H9 (cell line): ENCODE measurements around the gene BOLA3. TPM values are rescaled to one million over a fixed set of nuclear protein-coding genes. Genes with fewer than 3 reads are reported as not detected.

Experiments
- DNase-seq: peaks from one replicate; pipeline ENCODE4 v3.0.0-alpha.2; 2017
- H2AFZ ChIP-seq: one replicate; pipeline ENCODE4 v1.6.1; 2013; ENCODE audit warnings: mild to moderate bottlenecking, low read length, control low read depth, moderate library complexity
- H2AK5ac ChIP-seq: 2 replicates; pipeline ENCODE4 v1.6.1; 2013; ENCODE audit warnings: low read length, control low read depth, mixed read lengths; ENCODE audit not compliant: insufficient read length
- H2BK120ac ChIP-seq: one replicate; pipeline ENCODE4 v1.6.1; 2013; ENCODE audit warnings: low read depth, mild to moderate bottlenecking, low read length, control low read depth, inconsistent platforms; ENCODE audit not compliant: poor library complexity, severe bottlenecking
- H2BK12ac ChIP-seq: 2 replicates; pipeline ENCODE4 v1.6.1; 2013; ENCODE audit warnings: low read length, control low read depth, mixed read lengths, low read depth; ENCODE audit not compliant: insufficient read length
- H2BK15ac ChIP-seq: 2 replicates; pipeline ENCODE4 v1.6.1; 2013; ENCODE audit warnings: low read depth, low read length, control low read depth
- H2BK20ac ChIP-seq: one replicate; pipeline ENCODE4 v1.6.1; 2013; ENCODE audit warnings: low read depth, mild to moderate bottlenecking, low read length, control low read depth, inconsistent platforms; ENCODE audit not compliant: poor library complexity, severe bottlenecking
- H2BK5ac ChIP-seq: 2 replicates; pipeline ENCODE4 v1.6.1; 2013; ENCODE audit warnings: low read length, control low read depth, mixed read lengths; ENCODE audit not compliant: insufficient read length
- H3K14ac ChIP-seq: 2 replicates; pipeline ENCODE4 v1.6.1; 2013; ENCODE audit warnings: low read length, control low read depth; ENCODE audit not compliant: insufficient read depth
- H3K18ac ChIP-seq: 2 replicates; pipeline ENCODE4 v1.6.1; 2013; ENCODE audit warnings: low read depth, mild to moderate bottlenecking, mixed read lengths, low read length, control low read depth; ENCODE audit not compliant: insufficient read length
- H3K23ac ChIP-seq: 2 replicates; pipeline ENCODE4 v1.6.1; 2013; ENCODE audit warnings: low read length, control low read depth, mixed read lengths, low read depth; ENCODE audit not compliant: insufficient read length
- H3K23me2 ChIP-seq: 2 replicates; pipeline ENCODE4 v1.6.1; 2013; ENCODE audit warnings: low read depth, mild to moderate bottlenecking, mixed read lengths, low read length, control low read depth; ENCODE audit not compliant: insufficient read length, poor library complexity, severe bottlenecking
- H3K27ac ChIP-seq: 2 replicates; pipeline ENCODE4 v1.5.1; 2013; ENCODE audit warnings: low read length, control low read depth, mixed read lengths, low read depth; ENCODE audit not compliant: insufficient read length
- H3K27me3 ChIP-seq: 2 replicates; pipeline ENCODE4 v1.6.1; 2013; ENCODE audit warnings: low read length, control low read depth, inconsistent platforms; ENCODE audit not compliant: insufficient read depth
- H3K4ac ChIP-seq: 2 replicates; pipeline ENCODE4 v1.6.1; 2013; ENCODE audit warnings: low read depth, mild to moderate bottlenecking, control low read depth, inconsistent platforms, low read length, moderate library complexity
- H3K4me1 ChIP-seq: 2 replicates; pipeline ENCODE4 v1.6.1; 2013; ENCODE audit warnings: low read length, control low read depth, inconsistent platforms; ENCODE audit not compliant: insufficient read depth
- H3K4me2 ChIP-seq: 2 replicates; pipeline ENCODE4 v1.6.1; 2013; ENCODE audit warnings: low read length, control low read depth, mixed read lengths; ENCODE audit not compliant: insufficient read length, insufficient read depth
- H3K56ac ChIP-seq: 2 replicates; pipeline ENCODE4 v1.6.1; 2013; ENCODE audit warnings: low read depth, mild to moderate bottlenecking, mixed read lengths, low read length, control low read depth; ENCODE audit not compliant: insufficient read length
- H3K79me1 ChIP-seq: 2 replicates; pipeline ENCODE4 v1.6.1; 2013; ENCODE audit warnings: low read depth, mild to moderate bottlenecking, moderate library complexity, low read length, control low read depth, inconsistent platforms; ENCODE audit not compliant: insufficient read depth, poor library complexity, severe bottlenecking
- H3K79me2 ChIP-seq: 2 replicates; pipeline ENCODE4 v1.6.1; 2013; ENCODE audit warnings: low read length, control low read depth, inconsistent platforms; ENCODE audit not compliant: insufficient read depth
- H3K9ac ChIP-seq: 2 replicates; pipeline ENCODE4 v1.6.1; 2013; ENCODE audit warnings: low read length, control low read depth, mixed read lengths; ENCODE audit not compliant: insufficient read length; ENCODE audit errors: extremely low read depth
- H3K9me3 ChIP-seq: one replicate; pipeline ENCODE4 v1.6.1; 2013; ENCODE audit warnings: low read depth, low read length, inconsistent platforms; ENCODE audit not compliant: control insufficient read depth
- H3T11ph ChIP-seq: one replicate; pipeline ENCODE4 v1.6.1; 2013; ENCODE audit warnings: mild to moderate bottlenecking, low read length, control low read depth, inconsistent platforms
- H4K20me1 ChIP-seq: one replicate; pipeline ENCODE4 v1.6.1; 2013; ENCODE audit not compliant: control insufficient read depth, insufficient read length, insufficient read depth
- H4K5ac ChIP-seq: 2 replicates; pipeline ENCODE4 v1.6.1; 2013; ENCODE audit warnings: low read depth, mild to moderate bottlenecking, mixed read lengths, low read length, control low read depth; ENCODE audit not compliant: insufficient read length
- H4K8ac ChIP-seq: replicated peaks from 2 replicates; pipeline ENCODE4 v1.6.1; 2013; ENCODE audit warnings: low read length, control low read depth, mixed read lengths, low read depth; ENCODE audit not compliant: insufficient read length
- H4K91ac ChIP-seq: 2 replicates; pipeline ENCODE4 v1.6.1; 2013; ENCODE audit warnings: low read depth, mild to moderate bottlenecking, moderate library complexity, mixed read lengths, low read length, control low read depth; ENCODE audit not compliant: insufficient read length
- H3K27ac Mint-ChIP-seq, 3 experiments: 2 replicates in 2 of 3; 3 replicates in 1 of 3; pipeline ENCODE4 v1.8.0; 2020 to 2021; ENCODE audit warnings: mixed read lengths in 3 of 3, mild to moderate bottlenecking in 1 of 3, moderate library complexity in 1 of 3
- H3K27me3 Mint-ChIP-seq: 2 replicates; pipeline ENCODE4 v1.8.0; 2021; ENCODE audit warnings: low read depth, mild to moderate bottlenecking, moderate library complexity, mixed read lengths
- H3K36me3 Mint-ChIP-seq, 3 experiments: 2 replicates in 2 of 3; 3 replicates in 1 of 3; pipeline ENCODE4 v1.8.0; 2020 to 2021; ENCODE audit warnings: low read depth in 3 of 3, mixed read lengths in 3 of 3; ENCODE audit not compliant: insufficient read depth in 1 of 3
- H3K4me1 Mint-ChIP-seq, 2 experiments: 2 replicates each; pipeline ENCODE4 v1.8.0; 2020; ENCODE audit warnings: mixed read lengths in 2 of 2
- H3K4me3 Mint-ChIP-seq, 2 experiments: 2 replicates in 1 of 2; 3 replicates in 1 of 2; pipeline ENCODE4 v1.8.0; 2020 to 2021; ENCODE audit warnings: mild to moderate bottlenecking in 2 of 2, mixed read lengths in 2 of 2, moderate library complexity in 1 of 2
- H3K9me3 Mint-ChIP-seq, 2 experiments: 2 replicates in 1 of 2; 3 replicates in 1 of 2; pipeline ENCODE4 v1.8.0; 2020; ENCODE audit warnings: mild to moderate bottlenecking in 2 of 2, mixed read lengths in 2 of 2, moderate library complexity in 1 of 2
- WGBS: extraction: QIAGEN DNeasy Blood & Tissue Kit; methylation state at CpG from one replicate; pipeline ENCODE4 v1.1.7; 2013; ENCODE audit warnings: missing lambda C conversion rate, low lambda C conversion rate, mixed read lengths; ENCODE audit not compliant: insufficient read length; ENCODE audit errors: extremely low coverage; 5-methylcytosine and 5-hydroxymethylcytosine counted together
- total RNA-seq: library from RNA; stranded (reverse); gene quantifications from 2 replicates; pipeline ENCODE4 v1.2.1, GENCODE V29; 2021
- TF ChIP-seq, protein P1 (sequence below): fragments of 200-600 bp; sonication (generic); conservative IDR thresholded peaks from 3 replicates; pipeline ENCODE4 v1.8.0; 2021; ENCODE audit warnings: antibody characterized with exemption, mild to moderate bottlenecking

The BOLA3 gene
- total RNA-seq, 1 experiment from 2014 or later, result 45.0 TPM

DNA sequence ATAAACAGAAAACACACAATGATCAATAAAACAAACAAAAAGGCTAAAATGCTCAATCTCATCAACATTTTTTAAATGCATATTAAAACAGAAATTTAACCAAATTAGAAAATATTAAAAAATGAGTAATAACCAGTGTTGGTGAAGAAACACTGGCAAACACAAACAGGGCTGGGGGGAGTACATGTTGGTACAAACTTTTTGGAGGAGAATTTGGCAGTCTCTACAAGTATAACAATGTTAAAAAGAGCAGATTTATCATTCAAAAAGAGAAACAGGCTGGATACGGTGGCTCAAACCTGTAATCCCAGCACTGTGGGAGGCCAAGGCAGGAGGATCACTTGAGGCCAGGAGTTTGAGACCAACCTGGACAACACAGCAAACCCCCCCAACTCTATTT lies 17.0 kb upstream of the BOLA3 start:
- Histone ChIP-seq H3K4me1 (no peaks in the 10 kb centered on the region), H3K27me3 (no peaks in the 10 kb centered on the region), H3K27ac (no peak overlapping the region), H3K14ac (no peak overlapping the region), H2BK20ac (no peak overlapping the region), H3K79me1 (peaks cover 4% of the 10 kb centered on the region), H4K8ac (no peak overlapping the region), H3T11ph (no peak overlapping the region), H3K79me2 (peaks cover 1% of the 10 kb centered on the region; the same call in 1 of the 2 replicates), H3K9me3 (no peaks in the 10 kb centered on the region), H2BK15ac (no peak overlapping the region), H3K23me2 (no peaks in the 10 kb centered on the region), H3K23ac (no peak overlapping the region), H3K9ac (no peak overlapping the region), H4K5ac (no peak overlapping the region), H4K91ac (no peak overlapping the region), H2BK120ac (no peak overlapping the region), H3K56ac (no peak overlapping the region), H3K4ac (no peak overlapping the region), H2AFZ (no peak overlapping the region), H4K20me1 (no peaks in the 10 kb centered on the region), H2AK5ac (no peak overlapping the region), H2BK5ac (no peak overlapping the region), H2BK12ac (no peak overlapping the region), H3K4me2 (no peak overlapping the region), H3K18ac (no peak overlapping the region)
- no peaks in the 10 kb centered on the region for H3K27me3 Mint-ChIP-seq
- WGBS, result no CpG with 5 or more reads among the region's 1 CpG
- no peak overlapping the region for H3K4me3 Mint-ChIP-seq
- H3K4me1 Mint-ChIP-seq, result no peaks in the 10 kb centered on the region
- peaks cover 40 to 79% (median 77%) of the 10 kb centered on the region in 3 experiments; a peak in 6 of 7 replicates for H3K36me3 Mint-ChIP-seq
- H3K9me3 Mint-ChIP-seq, result no peaks in the 10 kb centered on the region
- peak overlapping the region in 1 of 3 experiments; percentile 62; a peak in 1 of 7 replicates for H3K27ac Mint-ChIP-seq
- DNase-seq, result no peak
- TF ChIP-seq, protein P1, sequence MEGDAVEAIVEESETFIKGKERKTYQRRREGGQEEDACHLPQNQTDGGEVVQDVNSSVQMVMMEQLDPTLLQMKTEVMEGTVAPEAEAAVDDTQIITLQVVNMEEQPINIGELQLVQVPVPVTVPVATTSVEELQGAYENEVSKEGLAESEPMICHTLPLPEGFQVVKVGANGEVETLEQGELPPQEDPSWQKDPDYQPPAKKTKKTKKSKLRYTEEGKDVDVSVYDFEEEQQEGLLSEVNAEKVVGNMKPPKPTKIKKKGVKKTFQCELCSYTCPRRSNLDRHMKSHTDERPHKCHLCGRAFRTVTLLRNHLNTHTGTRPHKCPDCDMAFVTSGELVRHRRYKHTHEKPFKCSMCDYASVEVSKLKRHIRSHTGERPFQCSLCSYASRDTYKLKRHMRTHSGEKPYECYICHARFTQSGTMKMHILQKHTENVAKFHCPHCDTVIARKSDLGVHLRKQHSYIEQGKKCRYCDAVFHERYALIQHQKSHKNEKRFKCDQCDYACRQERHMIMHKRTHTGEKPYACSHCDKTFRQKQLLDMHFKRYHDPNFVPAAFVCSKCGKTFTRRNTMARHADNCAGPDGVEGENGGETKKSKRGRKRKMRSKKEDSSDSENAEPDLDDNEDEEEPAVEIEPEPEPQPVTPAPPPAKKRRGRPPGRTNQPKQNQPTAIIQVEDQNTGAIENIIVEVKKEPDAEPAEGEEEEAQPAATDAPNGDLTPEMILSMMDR, result no peak
